ENCODE measurements around the gene LAMB2. TPM values are rescaled to one million over a fixed set of nuclear protein-coding genes. Genes with fewer than 3 reads are reported as not detected.

LAMB2 gene
- total and polyA plus RNA-seq, 10 of the 15 experiments (the other 5 are each of a cell fraction or from before 2014, with no cell fraction given), result 0.13 to 3.2 (median 0.64) TPM; not detected in 3

- Histone ChIP-seq H3K4me2 (ENCODE audit: control insufficient read depth, insufficient read depth) (no peak overlapping the region), H3K27me3 (replicated peaks in 1 of 2; ENCODE audit: control insufficient read depth in 2 of 2, insufficient read depth in 2 of 2, low read length in 1 of 2) (no peaks in the 10 kb centered on the region), H4K20me1 (ENCODE audit: control insufficient read depth, insufficient read depth) (no peaks in the 10 kb centered on the region; the same call in 1 of the 2 replicates), H3K4me3 (no peak overlapping the region), H3K27ac (ENCODE audit: control insufficient read depth, insufficient read depth) (no peak overlapping the region), H3K9ac (ENCODE audit: control insufficient read depth, insufficient read depth, low read length) (no peak overlapping the region), H3K36me3 (ENCODE audit: control insufficient read depth in 2 of 2, insufficient read depth in 2 of 2, low read length in 1 of 2) (peaks cover 30 to 32% of the 10 kb centered on the region in 2 experiments), H3K79me2 (ENCODE audit: control insufficient read depth, insufficient read depth, low read length) (peaks cover 4% of the 10 kb centered on the region), H2AFZ (ENCODE audit: control insufficient read depth, low read depth, low read length) (no peak overlapping the region), H3K9me3 (replicated peaks; ENCODE audit: control insufficient read depth, insufficient read depth, low read length) (no peaks in the 10 kb centered on the region), H3K4me1 (ENCODE audit: control insufficient read depth, insufficient read depth, low read length) (peaks cover 8% of the 10 kb centered on the region)
- DNase-seq (ENCODE audit: low read depth, low spot score), result no peak
- RAD21 ChIA-PET (ENCODE audit: unreplicated experiment), result no interaction called here
- no TSS peak for BruUV-seq (replicated peaks)
- in situ Hi-C loops (cut with MboI) (no loop called here), intact Hi-C loops (cut with micrococcal nuclease; ENCODE audit: unreplicated experiment) (loop anchor here (10.0 kb wide), 1 partner anchor 316 kb away; the partner anchor contains the start of genes RHOA and TCTA)
- POLR2A ChIA-PET, result interaction anchor here (0.5 kb wide), 1 partner anchor 29 kb away, joined by 3 read pairs; no protein-coding TSS in a partner anchor
- SMC1A ChIA-PET (ENCODE audit: uncharacterized antibody, unreplicated experiment), result no interaction called here
- CTCF ChIA-PET, result no interaction called here
- ATAC-seq, result no peak
- no peak for FAIRE-seq
- 69% methylated on average over 5 of the region's 5 CpGs for WGBS (ENCODE audit: insufficient coverage, insufficient replicate concordance, low lambda C conversion rate, missing lambda C conversion rate)
- TF ChIP-seq, protein P1, sequence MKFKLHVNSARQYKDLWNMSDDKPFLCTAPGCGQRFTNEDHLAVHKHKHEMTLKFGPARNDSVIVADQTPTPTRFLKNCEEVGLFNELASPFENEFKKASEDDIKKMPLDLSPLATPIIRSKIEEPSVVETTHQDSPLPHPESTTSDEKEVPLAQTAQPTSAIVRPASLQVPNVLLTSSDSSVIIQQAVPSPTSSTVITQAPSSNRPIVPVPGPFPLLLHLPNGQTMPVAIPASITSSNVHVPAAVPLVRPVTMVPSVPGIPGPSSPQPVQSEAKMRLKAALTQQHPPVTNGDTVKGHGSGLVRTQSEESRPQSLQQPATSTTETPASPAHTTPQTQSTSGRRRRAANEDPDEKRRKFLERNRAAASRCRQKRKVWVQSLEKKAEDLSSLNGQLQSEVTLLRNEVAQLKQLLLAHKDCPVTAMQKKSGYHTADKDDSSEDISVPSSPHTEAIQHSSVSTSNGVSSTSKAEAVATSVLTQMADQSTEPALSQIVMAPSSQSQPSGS (IDR thresholded peaks at IDR 0.05; ENCODE audit: low read length), result no peak
- TF ChIP-seq, protein P2, sequence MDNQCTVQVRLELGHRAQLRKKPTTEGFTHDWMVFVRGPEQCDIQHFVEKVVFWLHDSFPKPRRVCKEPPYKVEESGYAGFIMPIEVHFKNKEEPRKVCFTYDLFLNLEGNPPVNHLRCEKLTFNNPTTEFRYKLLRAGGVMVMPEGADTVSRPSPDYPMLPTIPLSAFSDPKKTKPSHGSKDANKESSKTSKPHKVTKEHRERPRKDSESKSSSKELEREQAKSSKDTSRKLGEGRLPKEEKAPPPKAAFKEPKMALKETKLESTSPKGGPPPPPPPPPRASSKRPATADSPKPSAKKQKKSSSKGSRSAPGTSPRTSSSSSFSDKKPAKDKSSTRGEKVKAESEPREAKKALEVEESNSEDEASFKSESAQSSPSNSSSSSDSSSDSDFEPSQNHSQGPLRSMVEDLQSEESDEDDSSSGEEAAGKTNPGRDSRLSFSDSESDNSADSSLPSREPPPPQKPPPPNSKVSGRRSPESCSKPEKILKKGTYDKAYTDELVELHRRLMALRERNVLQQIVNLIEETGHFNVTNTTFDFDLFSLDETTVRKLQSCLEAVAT (IDR thresholded peaks at IDR 0.05), result no peak
- no peak for TF ChIP-seq NFYB (IDR thresholded peaks at IDR 0.05; ENCODE audit: insufficient read depth, low read depth, low read length)
- TF ChIP-seq MYB (IDR thresholded peaks at IDR 0.05; ENCODE audit: borderline replicate concordance, low read depth, low read length), result no peak
- no peak for TF ChIP-seq SMC3 (IDR thresholded peaks at IDR 0.05; ENCODE audit: borderline replicate concordance, low read length)
- TF ChIP-seq, protein P3, sequence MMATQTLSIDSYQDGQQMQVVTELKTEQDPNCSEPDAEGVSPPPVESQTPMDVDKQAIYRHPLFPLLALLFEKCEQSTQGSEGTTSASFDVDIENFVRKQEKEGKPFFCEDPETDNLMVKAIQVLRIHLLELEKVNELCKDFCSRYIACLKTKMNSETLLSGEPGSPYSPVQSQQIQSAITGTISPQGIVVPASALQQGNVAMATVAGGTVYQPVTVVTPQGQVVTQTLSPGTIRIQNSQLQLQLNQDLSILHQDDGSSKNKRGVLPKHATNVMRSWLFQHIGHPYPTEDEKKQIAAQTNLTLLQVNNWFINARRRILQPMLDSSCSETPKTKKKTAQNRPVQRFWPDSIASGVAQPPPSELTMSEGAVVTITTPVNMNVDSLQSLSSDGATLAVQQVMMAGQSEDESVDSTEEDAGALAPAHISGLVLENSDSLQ (IDR thresholded peaks at IDR 0.05), result no peak
- TF ChIP-seq HSF1 (IDR thresholded peaks at IDR 0.05; ENCODE audit: low read depth, low read length), result no peak
- no peak for TF ChIP-seq ZNF217 (IDR thresholded peaks at IDR 0.05)
- no peak for TF ChIP-seq ZSCAN29 (IDR thresholded peaks at IDR 0.05)
- no peak for TF ChIP-seq CHD1 (IDR thresholded peaks at IDR 0.05; ENCODE audit: low read depth, low read length)
- no peak for TF ChIP-seq TCF12 (IDR thresholded peaks at IDR 0.05; ENCODE audit: low read depth, low read length)
- TF ChIP-seq ZBTB4 (CRISPR knock-in tag; IDR thresholded peaks at IDR 0.05), result no peak
- no peak for TF ChIP-seq TAF1 (IDR thresholded peaks at IDR 0.05; ENCODE audit: borderline replicate concordance, low read depth, low read length)
- no peak for TF ChIP-seq CREM (IDR thresholded peaks at IDR 0.05; ENCODE audit: low read depth)
- no peak for TF ChIP-seq POLR2AphosphoS5 (IDR thresholded peaks at IDR 0.05; ENCODE audit: low read length)
Observed at GRCh38 chr3:49098429-49098828, 34.4 kb downstream of the LAMB2 start.
